WERI-Rb-1 (cell line): ENCODE data around the gene PIK3R1.

Experiments used
- DNase-seq: peaks from one replicate; pipeline ENCODE4 v3.0.0-alpha.2; 2020
- H3K27ac ChIP-seq: fragments of 250-450 bp; sonication (Bioruptor Pico); 2 replicates; pipeline ENCODE4 v1.5.1; 2020; ENCODE audit warnings: mild to moderate bottlenecking, moderate library complexity
- H3K27me3 ChIP-seq: fragments of 250-450 bp; sonication (Bioruptor Pico); 2 replicates; pipeline ENCODE4 v1.5.1; 2021; ENCODE audit warnings: mild to moderate bottlenecking, low read depth, moderate library complexity; ENCODE audit not compliant: insufficient read depth, severe bottlenecking
- H3K36me3 ChIP-seq: fragments of 250-450 bp; sonication (Bioruptor Pico); 2 replicates; pipeline ENCODE4 v1.5.1; 2020; ENCODE audit warnings: mild to moderate bottlenecking, moderate library complexity
- H3K4me3 ChIP-seq: 2 replicates; pipeline ENCODE4 v1.5.1; 2011; ENCODE audit warnings: low read depth, mild to moderate bottlenecking, control low read depth, low read length
- H3K9me3 ChIP-seq: fragments of 250-450 bp; sonication (Bioruptor Pico); 2 replicates; pipeline ENCODE4 v1.5.1; 2021; ENCODE audit warnings: mild to moderate bottlenecking, moderate library complexity; ENCODE audit not compliant: severe bottlenecking
- TF ChIP-seq, protein P1 (sequence below): IDR thresholded peaks from 2 replicates; pipeline ENCODE4 v1.5.1; 2011; ENCODE audit warnings: low read depth, mild to moderate bottlenecking, control low read depth, inconsistent platforms, low read length

The PIK3R1 gene

GRCh38 chr5:68219161-68219816 lies 3.7 kb downstream of the PIK3R1 start:
- Histone ChIP-seq H3K4me3 (no peak overlapping the region), H3K9me3 (peaks cover 6% of the 10 kb centered on the region), H3K36me3 (no peaks in the 10 kb centered on the region), H3K27ac (no peak overlapping the region), H3K27me3 (no peaks in the 10 kb centered on the region)
- DNase-seq: no peak
- TF ChIP-seq, protein P1, sequence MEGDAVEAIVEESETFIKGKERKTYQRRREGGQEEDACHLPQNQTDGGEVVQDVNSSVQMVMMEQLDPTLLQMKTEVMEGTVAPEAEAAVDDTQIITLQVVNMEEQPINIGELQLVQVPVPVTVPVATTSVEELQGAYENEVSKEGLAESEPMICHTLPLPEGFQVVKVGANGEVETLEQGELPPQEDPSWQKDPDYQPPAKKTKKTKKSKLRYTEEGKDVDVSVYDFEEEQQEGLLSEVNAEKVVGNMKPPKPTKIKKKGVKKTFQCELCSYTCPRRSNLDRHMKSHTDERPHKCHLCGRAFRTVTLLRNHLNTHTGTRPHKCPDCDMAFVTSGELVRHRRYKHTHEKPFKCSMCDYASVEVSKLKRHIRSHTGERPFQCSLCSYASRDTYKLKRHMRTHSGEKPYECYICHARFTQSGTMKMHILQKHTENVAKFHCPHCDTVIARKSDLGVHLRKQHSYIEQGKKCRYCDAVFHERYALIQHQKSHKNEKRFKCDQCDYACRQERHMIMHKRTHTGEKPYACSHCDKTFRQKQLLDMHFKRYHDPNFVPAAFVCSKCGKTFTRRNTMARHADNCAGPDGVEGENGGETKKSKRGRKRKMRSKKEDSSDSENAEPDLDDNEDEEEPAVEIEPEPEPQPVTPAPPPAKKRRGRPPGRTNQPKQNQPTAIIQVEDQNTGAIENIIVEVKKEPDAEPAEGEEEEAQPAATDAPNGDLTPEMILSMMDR: no peak

GRCh38 chr5:68220260-68220659 lies 4.7 kb downstream of the PIK3R1 start:
- no peak for DNase-seq
- Histone ChIP-seq H3K27me3 (no peaks in the 10 kb centered on the region), H3K27ac (no peak overlapping the region), H3K9me3 (peaks cover 6% of the 10 kb centered on the region), H3K4me3 (no peak overlapping the region), H3K36me3 (no peaks in the 10 kb centered on the region)
- TF ChIP-seq, protein P1: no peak

- TF ChIP-seq, protein P1: no peak
- H3K9me3 ChIP-seq: peaks cover 6% of the 10 kb centered on the region
- no peak overlapping the region for H3K27ac ChIP-seq
- no peaks in the 10 kb centered on the region for H3K27me3 ChIP-seq
- H3K36me3 ChIP-seq: no peaks in the 10 kb centered on the region
- no peak for DNase-seq
- no peak overlapping the region for H3K4me3 ChIP-seq
These were observed 5.4 kb downstream of the PIK3R1 start for GRCh38 chr5:68220914-68221313.

- Histone ChIP-seq H3K36me3 (peaks cover 2% of the 10 kb centered on the region), H3K9me3 (peaks cover 6% of the 10 kb centered on the region), H3K4me3 (no peak overlapping the region), H3K27me3 (no peaks in the 10 kb centered on the region), H3K27ac (no peak overlapping the region)
- DNase-seq: no peak
- TF ChIP-seq, protein P1: no peak
These were observed 5.9 kb downstream of the PIK3R1 start for GRCh38 chr5:68221488-68221887.

- peaks cover 8% of the 10 kb centered on the region for H3K36me3 ChIP-seq
- H3K27me3 ChIP-seq: no peaks in the 10 kb centered on the region
- no peak for DNase-seq
- H3K9me3 ChIP-seq: peaks cover 6% of the 10 kb centered on the region
- TF ChIP-seq, protein P1: no peak
- H3K4me3 ChIP-seq: no peak overlapping the region
- H3K27ac ChIP-seq: no peak overlapping the region
These were observed 6.8 kb downstream of the PIK3R1 start for GRCh38 chr5:68222310-68222709.

- no peak for DNase-seq
- no peaks in the 10 kb centered on the region for H3K27me3 ChIP-seq
These were observed 7.3 kb downstream of the PIK3R1 start for GRCh38 chr5:68222824-68223354.

More at GRCh38 chr5:68222824-68223354, 7.3 kb downstream of the PIK3R1 start:
- H3K9me3 ChIP-seq: peaks cover 6% of the 10 kb centered on the region
- TF ChIP-seq, protein P1: no peak
- H3K4me3 ChIP-seq: no peak overlapping the region
- peaks cover 8% of the 10 kb centered on the region for H3K36me3 ChIP-seq
- H3K27ac ChIP-seq: no peak overlapping the region
